Measurements from ENCODE around the gene KLHL36.
A peak's percentile ranks its signal among the peaks of the same experiment; 100 is the strongest.
"Not testable (repeated sequence)": the region's sequence is repeated elsewhere in the genome, so short reads cannot be mapped to it uniquely, and the experiment has no call there.

KLHL36 gene

DNA sequence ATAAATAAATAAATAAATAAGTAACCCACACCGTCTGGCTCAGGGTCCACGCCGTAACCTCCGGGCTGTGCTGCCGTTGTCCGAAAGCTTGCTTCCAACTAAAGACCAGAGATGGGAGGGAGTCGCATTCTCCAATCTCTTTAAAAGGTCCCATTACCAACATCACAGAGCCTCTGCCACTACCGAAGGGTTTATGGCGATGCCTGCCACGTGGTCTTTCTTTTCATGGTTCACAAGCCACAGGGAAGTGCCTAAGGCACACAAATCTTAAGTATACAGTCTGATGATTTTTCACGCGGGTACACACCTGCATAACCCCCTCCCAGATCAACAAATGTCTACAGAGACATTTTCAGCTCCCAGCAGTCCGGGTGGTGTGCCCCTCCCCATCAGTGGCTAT lies 31.8 kb upstream of the KLHL36 start:
- DNase-seq, result no peak

DNA sequence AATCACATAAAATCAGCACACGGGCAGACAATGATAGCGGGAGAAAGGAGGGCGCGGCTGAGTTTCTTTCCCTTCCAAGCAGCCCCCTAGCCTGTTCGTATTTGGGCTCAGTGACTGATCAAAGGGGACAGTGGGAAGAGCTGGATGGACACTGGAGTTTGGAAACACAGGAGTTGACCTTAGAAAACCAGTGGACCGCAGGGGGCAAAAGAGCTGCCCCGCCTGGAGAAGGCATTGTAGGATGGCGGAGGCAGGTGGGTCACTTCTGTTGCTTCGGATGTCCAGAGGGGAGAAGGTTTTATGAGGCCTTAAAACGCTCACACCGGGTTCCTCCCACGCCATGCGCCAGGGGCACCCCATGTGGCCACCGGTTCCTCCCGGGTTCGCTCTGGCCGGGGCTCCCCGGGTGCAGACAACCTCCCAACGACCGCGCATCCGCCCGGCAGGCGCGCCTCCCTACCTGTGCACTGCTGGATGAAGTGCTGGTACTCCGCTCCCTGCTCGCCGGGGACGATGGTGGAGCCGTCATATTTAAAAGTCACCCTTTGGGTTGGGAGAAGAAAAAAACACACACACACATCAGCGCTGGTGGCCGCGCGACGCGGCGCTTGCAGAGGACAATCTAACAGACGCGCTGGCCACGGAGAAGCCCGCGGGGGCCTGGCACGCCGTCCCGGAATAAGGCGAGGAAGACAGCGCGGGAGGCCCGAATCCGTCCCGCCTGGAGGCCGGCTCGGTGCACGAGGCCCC lies 31.1 kb upstream of the KLHL36 start:
- peak in 2 of 5 donors; percentile 30 to 62 for DNase-seq

DNA sequence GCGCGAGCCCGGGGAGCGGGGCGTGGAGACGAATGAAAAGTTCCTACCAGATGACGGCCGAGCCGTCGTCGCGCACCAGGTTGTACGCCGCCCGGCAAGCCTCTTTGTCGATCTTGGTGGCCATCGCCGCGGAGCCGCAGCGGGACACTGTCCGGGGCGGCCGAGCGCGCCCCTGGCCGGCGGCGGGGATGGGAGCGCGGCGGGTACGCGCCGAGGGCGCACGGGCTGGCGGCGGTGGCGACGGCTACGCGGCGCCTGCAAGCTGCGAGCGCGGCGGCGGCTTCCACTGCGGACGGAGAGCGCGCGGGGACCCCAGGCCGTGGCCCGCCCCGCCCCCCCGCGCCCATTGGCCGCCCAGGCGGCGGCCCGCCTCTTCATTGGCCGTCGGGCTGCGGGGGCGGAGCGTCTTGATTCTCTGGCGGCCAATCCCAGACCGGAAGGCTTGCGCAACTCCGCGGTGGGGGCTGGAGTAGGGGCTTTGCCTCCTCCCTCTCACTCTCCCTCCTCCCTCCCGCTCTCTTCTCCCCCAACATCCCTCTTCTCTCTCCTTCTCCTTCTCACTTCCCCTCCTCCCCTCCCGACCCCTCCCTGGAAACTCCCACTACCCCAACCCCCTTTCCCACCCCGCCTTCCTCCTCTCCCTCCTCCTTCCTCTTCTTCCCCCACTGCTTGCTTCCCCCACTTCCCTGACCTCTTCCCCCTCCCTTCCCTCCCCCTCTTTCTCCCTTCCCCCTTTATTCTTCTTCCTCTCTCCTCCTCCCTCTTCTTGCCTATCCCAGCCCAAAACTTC lies 30.3 kb upstream of the KLHL36 start, which contains the start of gene COTL1:
Gene COTL1 (minus strand): TSS at position 288 of the 790 bp plus-strand sequence. CDS start 164 bp downstream, at position 124.
- peak; percentile 87 to 94 (median 92) for DNase-seq

DNA sequence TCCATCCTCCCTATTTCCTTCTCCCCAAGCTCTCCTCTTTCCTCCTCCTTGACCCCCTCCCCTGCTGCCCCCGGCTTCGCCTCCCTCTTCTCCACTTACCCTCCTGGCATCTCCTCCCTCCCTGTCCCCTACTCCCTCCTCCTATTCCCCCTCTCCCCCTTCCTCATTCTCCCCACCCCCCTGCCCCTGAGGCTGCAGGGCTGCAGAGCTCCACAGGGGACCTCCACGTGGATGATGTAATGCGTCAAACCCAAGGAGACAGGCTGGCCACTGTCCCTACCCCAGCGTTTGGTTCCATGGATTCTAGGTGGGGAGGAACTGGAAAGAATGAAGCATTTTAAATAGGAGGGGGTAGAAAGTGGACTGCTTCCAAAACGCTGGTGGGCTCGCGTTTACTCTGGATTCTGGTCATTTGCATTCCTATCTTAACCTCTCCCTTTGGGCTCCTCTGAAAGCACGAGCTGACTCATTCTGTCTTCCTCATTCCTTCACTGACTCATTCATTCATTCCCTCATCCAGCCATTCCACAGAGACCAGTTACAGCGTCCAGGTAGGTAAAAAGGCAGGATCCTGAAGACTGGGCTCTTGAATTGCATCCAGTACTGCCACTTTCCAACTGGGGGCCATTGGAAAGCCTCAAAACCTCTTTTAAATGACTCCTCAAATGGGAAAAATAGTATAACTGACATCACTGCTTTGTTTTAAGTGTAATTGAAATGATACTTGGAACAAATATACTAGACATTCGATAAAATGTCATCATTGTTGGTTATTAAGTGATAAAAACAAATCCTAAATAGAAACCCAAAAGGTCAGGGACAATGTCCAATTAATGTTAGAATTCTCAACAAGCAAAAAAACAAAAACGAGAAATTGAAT lies 29.5 kb upstream of the KLHL36 start:
- DNase-seq, result no peak

DNA sequence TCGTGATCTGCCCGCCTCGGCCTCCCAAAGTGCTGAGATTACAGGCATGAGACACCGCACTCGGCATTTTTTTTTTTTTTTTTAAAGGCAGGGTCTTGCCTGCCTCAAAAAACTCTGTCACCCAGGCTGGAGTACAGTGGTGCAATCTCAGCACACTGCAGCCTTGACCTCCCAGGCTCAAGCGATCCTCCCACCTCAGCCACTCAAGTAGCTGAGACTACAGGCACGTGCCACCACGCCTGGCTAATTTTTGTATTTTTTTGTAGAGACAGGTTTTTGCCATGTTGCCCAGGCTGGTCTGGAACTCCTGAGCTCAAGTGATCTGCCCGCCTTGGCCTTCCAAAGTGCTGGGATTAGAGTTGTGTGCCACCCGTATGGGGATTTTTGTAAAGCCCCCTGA lies 27.4 kb upstream of the KLHL36 start:
- not testable (repeated sequence) for DNase-seq

DNA sequence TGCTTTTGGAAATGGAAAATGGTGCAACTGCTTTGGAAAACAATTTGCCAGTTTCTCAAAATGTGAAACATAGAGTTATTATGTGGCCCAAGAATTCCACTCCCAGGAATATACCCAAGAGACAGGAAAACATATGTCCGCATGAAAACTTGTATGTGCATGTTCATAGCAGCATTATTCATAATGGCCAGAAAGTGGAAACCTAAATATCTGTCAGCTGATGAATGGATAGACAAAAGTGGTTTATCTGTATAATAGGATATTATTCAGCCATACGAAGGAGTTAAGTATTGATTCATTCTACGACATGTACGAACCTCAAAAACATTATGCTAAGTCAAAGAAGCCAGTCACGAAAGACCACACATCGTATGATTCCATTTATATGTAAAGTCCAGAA lies 22.8 kb upstream of the KLHL36 start:
- no peak for DNase-seq

DNA sequence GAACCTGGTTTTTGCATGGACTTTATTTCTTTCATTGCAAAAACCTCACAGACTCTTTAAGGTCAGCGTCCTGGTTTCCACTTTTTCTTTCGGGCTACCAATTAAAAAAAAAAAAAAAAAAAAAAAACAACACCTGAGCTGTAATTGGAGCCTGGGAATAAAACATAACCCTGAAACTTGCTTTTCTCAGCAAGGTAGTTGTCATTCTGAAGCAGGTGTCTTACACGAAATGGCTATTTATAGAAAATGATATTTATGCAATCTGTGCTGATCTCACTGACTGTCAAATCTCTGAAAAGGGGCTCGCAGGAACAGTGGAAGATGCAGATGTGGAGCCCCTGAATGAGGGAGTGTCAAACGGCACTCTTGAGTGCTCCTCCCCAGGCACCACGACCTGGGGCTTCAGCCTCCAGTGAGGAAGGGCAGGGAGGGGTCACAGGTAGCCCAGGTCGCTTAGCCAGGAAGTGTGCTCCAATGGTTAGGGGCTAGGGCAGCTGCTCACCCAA lies 20.0 kb upstream of the KLHL36 start:
- DNase-seq, result no peak

DNA sequence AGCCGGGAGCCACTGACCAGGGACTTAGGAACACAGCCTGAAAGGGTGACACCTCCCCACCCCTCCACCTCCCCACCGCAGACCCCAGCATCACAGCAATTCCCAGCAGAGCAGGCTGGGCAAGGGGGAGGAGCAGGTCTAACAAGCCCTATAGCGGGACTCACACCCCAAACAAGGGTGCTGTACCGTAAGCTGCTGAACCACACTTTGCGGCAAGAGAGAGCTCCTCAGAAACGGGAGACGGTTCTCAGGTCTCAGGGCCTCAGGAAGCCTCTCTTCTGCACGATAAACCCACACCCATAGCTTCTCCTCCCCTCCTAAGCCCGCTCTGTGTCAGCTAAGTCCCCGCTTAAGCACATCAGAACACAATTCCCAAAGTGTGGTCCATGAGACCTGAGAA lies 18.7 kb upstream of the KLHL36 start:
- no peak for DNase-seq

DNA sequence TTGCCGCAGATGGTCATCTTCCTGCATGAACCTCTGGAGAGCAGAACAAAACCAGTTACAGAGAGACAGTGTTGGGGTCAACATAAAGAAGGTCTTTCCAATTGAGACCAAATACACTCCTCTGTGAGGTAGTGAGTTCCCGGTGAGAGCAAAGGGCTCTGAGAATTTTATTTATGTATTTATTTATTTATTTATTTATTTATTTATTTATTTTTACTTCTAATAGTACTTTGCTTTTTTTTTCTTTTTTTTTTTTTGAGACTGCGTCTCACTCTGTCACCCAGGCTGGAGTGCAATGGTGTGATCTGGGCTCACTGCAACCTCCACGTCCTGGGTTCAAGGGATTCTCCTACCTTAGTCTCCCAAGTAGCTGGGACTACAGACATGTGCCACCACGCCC lies 18.3 kb upstream of the KLHL36 start:
- no peak for DNase-seq

DNA sequence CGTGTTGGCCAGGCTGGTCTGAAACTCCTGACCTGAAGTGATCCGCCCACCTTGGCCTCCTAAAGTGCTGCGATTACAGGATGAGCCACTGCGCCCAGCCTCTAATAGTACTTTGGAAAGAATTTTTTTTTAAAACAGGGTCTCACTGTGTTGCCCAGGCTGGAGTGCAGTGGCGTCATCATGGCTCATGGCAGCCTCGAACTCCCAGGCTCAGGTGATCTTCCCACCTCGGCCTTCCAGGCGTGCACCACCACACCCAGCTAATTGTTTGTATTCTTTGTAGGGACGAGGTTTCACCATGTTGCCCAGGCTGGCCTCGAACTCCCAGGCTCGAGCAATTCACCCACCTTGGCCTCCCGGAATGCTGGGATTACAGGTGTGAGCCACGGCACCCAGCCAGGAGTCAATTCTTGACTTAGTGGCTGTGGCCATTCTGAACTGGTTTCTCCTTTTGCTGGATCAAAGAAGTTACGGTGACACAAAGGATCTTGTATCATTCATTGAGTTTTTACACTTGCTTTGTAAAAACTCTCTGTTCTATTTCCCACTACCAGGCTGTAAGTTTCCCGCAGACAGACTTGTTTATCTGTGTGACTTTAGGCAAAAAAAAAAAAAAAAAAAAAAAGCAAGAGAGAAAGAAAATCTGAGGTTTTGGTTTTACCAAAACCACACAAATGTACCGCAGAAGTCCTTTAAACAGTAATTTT lies 17.7 kb upstream of the KLHL36 start:
- peak in 1 of 5 donors; percentile 48 for DNase-seq

DNA sequence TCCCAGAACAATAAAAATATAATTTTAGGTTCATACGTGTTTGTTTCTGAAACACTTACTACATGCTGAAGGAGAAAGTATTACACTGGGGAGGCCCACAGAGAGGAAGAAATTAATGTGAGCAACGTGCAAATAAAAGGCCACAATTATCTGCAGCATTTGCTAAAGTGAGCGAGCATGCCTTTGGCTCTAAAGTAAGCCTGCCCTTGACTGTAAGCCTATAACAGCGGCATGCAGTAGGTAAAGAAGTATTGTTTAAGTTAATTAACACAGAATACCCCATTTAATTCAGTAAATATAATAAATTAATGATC lies 17.2 kb upstream of the KLHL36 start:
- no peak for DNase-seq

DNA sequence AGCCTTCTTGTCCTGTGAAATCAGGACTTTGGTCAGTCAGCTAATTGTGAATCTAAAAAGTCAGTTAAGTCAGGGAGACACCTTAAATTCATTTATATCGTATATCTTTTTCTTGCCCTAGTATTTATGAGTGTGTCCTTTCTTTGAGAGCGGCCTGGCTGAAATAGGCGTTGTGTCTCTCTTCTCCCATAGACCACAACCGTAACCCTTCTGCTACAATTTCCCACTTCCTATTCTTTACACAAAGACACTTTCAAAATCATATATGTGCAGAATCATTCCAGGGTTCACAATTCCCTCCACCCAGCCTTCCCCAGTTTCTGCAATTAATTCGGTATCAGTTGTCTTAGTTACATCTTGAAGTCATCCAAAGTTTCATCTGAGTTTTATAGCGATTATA lies 16.4 kb upstream of the KLHL36 start:
- no peak for DNase-seq

DNA sequence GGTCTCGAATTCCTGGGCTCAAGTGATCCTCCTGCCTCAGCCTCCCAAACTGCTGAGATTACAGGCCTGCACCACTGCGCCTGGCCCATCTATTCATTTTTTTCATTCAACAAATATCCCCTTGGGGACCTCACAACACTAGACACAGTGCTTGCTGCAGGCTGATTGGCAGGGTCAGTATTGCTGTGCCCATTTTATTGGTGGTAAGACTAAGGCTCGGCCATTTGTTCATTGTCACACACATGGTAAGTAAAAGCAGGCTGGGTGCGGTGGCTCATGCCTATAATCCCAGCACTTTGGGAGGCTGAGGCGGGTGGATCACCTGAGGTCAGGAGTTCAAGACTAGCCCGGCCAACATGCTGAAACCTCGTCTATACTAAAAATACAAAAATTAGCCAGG lies 15.4 kb upstream of the KLHL36 start:
- not testable (repeated sequence) for DNase-seq

DNA sequence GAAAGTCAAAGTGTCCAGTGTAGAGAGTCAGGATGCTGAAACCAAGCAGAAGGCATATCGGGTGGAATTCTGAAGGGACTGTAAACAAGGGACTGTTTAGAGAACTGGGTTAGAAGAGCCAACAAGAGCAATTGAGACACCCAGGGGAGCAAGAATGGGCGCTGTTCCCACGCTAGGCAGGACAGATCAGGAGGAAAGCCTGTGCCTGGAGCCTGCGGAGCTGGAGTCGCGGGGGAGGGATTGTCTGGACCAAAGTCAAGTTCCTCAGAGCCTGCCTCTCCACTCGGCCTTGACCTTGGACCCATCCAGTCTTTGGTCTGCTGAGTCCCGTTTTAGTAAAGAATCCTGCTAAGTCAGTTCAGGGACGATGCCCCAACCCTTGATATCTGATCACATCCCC lies 14.7 kb upstream of the KLHL36 start:
- no peak for DNase-seq

DNA sequence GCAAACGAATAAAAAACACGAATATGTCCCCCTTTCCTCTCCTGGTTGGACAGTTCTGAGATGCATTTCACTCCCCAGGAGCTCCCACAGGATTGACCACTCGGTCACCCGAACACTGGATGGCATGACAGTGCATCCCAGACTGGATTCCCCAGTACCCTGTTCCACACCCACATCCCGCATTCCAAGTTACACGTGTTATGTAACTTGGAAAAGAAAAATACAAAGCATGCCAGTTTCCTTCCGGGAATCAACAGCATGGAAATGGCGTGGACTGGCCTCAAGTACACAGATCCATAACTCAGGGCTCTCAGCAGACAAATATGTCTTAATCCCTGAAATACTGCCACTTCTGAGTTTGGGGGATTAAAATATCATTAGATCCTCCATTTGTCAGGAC lies 12.6 kb upstream of the KLHL36 start:
- no peak for DNase-seq

DNA sequence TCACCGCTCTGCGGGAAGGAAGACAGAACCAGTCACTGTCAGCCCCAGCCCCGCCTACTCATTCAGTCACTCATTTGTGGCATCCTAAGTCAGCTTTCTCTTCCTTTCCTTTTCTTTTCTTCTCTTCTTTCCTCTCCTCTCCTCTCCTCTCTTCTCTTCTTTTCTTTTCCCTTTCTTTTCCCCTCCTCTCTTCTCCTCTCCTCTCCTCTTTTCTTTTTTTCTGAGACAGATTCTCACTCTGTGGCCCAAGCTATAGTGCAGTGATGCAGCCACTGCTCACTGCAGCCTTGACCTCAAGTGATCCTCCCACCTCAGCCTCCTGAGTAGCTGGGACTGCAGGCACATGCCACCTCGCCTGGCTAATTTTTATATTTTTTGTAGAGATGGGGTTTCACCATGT lies 10.6 kb upstream of the KLHL36 start:
- DNase-seq, result no peak

DNA sequence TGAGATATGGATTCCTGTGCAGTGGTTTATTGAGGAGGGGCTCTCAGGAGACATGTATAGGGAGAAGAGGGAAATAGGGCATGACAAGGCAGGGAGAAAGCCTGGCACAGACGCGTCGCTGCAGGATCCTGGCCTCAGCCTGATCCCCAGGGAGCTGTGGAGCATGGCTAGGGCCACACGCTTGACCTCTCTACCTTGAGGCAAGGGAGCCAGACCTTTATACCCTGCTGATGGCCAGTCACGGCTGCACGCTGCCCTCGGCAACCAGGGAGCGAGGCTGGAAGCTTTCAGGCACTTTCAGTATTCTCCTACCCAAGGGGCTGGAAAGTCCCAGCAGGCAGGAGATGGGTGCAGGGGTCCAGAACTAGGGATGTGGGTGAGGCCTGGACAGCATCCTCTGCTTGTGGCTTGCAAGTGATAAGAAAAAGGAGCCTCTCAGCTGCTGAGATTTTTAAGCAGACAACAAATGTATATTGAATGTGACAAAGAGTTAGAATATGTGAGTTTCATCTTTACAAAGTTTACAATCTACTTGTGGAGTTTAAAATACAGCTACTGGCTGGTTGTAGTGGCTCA lies 10.0 kb upstream of the KLHL36 start:
- no peak for DNase-seq

DNA sequence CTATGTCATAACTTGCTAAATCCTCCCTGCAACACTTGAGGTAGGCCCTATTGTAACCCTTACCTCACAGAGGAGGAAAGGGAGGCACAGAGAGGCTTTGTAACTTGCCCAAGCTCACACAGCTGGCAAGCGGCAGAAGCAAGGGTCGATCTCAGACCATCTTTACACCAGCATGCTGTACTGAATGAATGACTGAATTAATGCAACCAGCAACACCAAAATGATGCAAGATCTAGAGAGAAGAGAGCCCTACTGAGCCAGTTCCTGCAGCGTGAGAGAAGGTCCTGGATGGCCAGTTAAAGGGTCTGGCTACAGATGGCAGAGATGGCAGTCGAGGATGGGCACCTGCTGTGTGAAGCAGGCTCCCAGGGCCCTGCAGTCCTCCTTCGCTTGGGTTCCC lies 8.2 kb upstream of the KLHL36 start:
- no peak for DNase-seq

DNA sequence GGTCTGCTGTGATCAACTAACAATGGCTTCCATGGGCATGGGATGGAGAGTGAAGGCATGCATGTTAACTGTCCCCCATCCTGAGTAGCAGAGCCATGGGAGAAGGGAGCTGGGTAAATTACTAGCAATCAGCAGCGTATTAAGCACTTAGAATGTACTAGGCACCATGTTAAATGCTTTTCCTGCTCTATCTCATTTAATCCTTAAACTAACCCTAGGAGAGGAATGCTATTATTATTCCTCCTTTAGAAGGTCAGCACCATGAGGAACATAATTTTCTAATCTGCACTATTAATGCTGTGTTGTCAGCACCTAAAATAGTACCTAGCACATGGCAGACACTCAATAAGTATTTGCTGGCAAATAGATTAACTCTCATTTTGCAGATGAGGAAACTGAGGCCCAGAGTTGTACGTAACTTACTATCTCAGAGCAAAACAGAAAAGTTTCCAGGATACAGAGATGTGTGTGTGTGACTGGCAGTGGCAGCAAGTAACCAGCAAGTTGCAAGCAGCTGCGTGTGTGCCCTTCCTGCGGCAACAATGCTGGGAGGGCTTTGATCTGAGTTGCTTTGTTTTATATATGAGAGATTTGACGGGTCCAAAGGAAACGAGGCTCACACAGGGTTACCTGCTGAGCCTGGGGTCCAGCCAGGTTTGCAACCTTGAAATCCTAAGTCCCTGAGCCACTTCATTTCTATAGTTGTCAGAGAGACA lies 6.5 kb upstream of the KLHL36 start:
- no peak for DNase-seq

DNA sequence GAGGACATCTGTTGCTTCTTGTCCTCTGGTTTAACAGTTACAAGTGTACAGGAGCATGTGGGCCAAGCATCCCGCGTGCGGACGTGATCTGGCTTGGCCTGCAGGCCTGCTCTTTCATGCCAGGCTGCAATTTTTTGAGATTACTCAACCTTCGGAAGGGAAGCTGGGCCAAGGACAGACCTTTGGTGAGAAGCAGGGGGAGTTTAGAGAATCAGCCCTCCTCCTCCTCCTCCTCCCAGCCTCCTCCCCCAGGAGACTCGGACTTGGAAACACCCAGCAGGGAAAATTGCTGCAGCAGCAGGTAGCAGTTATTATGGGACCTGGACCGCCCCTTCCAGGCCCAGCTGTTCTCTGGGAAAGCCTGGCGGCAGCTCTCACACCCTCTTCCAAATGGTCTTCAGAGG lies 5.1 kb upstream of the KLHL36 start:
- DNase-seq, result no peak

DNA sequence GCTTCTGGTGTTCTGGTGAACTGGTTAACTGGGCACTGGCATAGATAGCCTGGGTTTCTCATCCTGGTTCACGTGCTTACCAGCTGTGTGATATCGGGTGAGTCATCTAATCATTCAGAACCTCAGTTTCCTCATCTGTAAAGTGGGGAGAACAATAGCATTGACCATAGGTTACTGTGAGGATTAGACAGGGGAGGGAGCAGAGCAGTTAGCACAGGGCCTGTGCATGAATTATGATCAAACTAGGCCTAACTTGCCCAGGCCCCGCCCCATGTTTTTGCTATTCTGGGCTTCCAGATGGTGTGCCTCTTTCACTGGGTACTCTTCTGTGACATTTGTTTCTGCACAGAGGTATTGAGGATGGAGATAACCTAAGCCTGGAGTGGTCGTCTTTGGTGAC lies 4.6 kb upstream of the KLHL36 start:
- no peak for DNase-seq

Data from T-helper 1 cell (primary cell).